ENCODE data around the gene FASN.

GRCh38 chr17:82048571-82048971 lies 49.5 kb downstream of the FASN start:
- TF ChIP-seq POLR2A (IDR thresholded peaks at IDR 0.05) = no peak
- no peak for TF ChIP-seq CTCF (IDR thresholded peaks at IDR 0.05)
